Dermis microvascular lymphatic vessel endothelial cell (primary cell): ENCODE data around the gene BTBD2. TPM values are rescaled to one million over a fixed set of nuclear protein-coding genes. Genes with fewer than 3 reads are reported as not detected.

ENCODE experiments used
- DNase-seq, 2 donors: peaks; one replicate each; pipeline versions ENCODE4 v3.0.0 to v3.0.0-alpha.2; 2010; ENCODE audit warnings: low read depth in 2 of 2
- total RNA-seq: library from RNA; depleted of rRNA; stranded (reverse); fragments of >200 nt; gene quantifications from 2 replicates; pipeline ENCODE4 v1.2.1, GENCODE V29; 2014

Gene BTBD2
- total RNA-seq, 1 donor from 2014 or later: 32.5 TPM

DNA sequence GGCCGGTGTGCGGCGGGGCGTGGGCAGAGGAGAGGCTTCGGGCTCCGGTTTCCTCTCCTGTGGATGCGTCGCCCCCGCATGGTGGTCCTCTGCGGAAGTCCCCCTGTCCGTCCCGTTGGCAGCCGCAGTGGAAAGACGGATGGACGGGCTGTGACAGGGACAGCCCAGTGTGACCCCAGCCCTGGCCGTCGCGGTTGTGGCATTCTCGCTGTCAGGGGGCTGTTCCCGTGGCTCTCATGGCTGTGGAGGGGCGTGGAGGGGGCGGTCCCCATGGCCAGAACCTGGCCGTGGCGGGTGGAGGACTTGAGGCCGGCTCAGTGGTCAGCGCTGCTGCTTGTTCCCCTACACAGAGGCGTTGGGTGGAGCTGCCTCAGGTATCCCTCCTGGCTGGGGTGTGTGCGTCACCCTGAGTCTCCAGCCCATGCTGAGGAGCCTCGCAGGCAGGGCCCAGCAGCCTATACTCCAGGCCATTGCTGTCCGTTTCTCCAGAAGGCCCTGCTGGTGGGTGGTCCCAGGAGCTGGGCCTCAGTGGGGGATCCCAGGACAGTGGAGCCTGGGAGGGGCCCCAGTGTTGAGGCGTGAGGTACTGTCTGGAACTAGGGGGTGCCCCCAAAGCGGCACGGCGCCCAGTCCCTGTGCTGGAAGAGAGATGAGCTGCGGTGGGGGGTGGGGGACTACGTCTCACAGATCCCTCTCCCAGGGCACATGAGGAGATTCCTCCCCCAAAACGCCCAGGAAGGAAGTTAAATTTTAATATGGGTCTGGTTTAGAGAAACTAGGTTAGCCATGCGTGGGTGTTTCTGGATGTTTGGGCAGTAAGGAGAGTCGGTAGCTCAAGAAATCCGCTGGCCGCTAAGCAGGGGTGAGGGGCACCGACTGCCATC, 54.3 kb downstream of the BTBD2 start:
- DNase-seq: no peak

DNA sequence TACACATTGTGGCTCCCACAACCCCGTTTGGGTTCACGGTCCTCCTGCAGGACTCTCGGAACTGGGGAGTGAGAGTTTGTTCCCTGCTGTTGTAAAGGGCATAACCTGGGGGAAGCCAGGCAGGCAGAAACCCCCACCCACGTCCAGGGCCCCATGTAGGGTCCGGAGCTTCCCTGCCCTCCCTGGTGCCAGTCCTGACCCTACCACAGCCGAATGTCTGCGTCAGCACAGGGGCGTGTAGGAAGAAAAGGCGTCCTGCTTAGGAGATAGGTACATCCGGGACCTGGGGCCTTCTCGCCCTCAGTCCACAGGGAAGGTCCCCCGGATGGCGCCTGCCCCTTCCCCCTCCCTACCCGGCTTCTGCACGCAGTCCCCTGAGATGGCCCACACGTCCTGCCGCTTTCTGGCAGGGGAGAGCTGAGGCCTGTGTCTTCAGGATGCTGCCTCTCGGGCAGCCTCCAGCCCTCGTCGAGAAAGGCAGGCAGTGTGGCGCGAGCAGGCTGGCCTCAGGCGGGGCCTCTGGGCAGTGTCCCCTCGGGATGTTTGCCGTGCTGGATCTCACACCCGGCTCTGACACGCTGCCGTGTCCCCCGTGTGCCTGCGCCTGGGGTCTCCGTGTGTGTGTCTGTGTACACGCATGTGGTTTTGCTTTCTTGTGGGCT, 55.5 kb downstream of the BTBD2 start:
- no peak for DNase-seq

DNA sequence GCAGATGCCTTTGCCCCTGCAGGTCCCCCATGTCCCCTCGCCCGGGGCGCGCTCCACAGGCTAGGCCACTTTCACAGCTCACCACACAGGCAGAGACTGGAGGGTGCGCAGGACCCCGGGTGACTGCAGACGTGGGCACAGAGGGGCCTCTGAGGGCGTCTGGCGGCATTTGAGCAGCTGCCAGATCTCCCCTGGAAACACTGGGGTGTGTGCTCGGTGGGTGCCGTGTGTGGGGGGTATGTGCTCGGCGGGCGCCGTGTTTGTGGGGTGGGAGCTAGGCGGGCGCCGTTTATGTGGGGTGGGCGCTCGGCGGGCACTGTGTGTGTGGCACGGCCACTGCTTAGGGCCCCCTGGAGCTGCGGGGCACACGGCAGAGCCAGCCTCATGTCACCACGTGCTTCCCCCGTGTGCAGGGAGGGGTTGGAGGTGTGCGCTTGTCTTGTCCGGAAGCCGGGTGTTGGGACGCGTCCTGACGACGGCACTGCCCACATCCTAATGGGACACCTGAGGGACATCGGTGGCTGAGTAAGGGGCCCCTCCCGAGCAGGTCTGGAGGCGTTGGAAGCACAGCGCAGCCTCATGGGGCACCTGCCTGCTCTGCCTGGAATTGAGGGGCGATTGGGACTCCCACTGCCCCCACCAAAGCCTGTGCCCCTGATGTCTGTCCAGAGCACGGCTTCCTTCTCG, 57.8 kb downstream of the BTBD2 start:
- DNase-seq: no peak

DNA sequence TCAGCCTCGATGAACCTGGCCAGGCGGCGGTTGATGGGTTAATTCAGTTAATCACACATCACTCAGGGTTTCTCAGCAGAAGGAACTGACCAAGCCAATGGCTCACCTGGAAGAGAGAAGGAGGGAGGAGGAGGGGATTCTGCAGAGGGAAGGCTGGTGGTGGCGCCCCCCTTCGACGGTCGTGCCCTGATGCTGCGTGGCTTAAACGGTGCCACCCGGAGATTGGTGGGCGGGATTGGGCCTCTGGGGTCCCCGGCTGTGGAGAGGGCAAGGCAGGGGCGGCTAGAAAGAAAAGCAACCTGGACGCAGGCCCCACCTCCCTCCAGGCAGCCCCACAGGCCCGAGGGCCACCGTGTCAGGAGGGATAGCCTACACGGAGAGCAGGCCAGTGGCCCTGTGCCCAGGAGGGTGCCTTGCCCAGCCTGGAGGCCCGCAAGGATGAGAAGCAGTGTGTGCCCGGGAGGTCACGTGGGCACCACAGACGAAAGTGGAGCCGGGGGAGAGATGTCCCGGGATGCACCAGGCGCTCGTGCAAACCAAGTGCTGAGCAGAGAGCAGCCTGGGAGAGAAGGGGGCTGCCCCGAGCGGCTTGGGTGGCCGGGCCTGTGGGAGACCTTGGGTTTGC, 58.5 kb downstream of the BTBD2 start:
- no peak for DNase-seq

DNA sequence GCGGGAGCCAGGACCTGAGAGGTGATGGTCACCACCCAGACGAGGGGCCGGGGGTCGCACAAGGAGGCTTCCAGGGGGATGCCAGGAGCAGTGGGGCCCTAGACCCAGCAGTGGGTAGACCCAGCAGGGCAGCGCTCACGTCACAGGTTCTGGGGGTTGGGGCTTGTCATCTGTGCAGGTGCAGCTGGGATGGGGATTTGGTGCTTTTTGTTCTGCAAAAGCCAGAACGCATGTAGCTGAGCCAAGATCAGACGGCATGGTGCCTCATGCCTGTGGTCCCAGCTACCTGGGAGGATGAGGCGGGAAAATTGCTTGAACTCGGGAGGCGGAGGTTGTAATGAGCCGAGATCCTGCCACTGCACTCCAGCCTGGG, 59.4 kb downstream of the BTBD2 start:
- DNase-seq: no peak

DNA sequence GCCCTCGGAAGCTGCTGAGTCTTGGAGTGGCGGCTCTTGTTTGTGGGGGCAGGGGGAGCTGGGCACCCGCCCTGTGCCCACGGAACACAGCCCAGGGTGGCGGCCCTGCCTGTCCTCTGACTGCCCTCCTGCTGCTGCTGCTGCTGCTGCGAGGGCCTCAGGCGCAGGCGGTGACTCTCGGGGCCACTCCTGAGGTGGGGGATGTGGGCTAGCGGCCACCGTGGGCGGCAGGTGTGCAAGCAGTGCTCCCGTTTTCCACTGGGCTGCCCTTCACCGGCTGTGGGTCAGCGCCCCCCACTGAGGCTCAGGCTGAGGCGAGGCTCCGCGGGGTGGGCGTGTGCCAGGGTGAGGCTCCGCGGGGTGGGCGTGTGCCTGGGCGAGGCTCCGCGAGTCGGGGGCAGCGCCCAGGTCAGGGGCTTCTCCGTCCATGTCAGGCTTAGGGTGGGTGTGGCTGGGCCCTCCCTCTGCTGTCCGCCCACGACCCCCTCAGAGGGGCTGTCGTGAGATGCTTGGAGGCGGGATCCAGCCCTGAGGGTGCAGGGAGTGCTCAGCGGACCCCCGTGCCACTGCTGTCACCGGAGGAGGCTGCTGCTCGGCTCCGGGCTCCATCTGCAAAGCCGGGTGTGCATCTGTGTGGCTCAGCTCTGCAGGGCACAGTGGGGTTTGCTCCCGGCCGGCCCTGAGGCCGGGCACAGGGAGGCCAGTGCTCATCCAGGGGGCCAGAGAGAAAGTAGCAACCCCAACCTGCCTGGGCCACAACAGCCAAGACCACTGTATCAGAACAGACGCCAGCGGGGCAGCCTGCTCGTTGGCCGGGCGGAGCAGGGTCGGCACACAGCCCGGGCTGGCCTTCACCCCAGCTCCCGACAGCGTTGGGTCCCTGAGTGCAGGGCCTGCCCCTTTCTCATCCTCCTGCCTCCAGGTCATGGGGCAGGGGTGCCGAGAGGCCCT, 60.1 kb downstream of the BTBD2 start:
- no peak for DNase-seq

DNA sequence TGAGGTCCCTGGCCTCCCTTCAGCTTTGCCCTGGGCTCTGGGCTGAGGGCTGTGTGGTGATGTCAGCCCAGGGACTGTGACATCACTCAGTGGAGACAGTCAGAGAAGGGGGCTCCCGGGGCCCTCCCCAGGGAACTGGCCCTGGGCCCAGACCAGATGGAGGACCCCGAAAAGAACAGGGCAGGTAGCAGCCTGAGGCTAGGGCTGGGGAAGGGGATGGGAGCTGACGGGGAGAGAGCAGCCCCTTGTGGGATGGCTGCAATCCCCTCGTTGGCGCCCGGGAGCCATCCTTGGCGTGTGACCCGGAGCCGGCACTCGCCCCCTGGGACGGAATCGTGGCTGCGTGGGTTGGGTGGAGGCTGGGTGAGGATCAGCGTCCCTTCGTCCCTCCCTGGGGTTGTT, 61.0 kb downstream of the BTBD2 start:
- no peak for DNase-seq

DNA sequence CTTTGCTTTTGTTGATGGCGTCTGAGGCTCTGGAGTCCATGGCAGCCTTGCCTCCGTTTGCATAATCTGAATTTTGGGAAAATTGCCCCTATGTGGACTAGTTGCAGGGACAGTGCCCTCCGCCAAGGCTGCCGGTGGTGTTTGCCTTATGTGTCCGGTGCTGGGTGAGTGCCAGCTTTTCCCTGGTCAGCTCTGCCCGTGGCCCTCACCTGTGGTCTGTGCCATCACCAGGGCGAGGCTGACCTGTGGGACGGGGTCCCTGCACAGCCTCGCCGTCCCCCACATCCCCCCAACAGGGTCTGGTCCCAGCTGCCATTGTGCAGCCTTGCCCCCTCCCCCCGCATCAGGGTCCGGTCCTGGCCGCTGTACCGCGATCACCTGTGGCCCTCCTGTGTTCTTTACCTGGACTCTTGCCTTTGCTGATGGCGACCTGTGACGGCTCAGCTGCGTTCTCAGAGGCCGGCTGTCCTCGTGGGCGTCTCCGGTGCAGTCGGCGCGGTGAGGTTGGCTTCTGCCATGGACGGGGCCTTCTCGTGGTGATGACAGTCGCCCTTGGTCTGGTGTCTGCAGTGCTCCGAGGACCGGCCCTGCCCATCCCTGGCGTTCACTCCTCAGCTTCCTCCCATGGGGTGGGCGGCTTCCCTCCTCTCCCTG, 61.9 kb downstream of the BTBD2 start:
- DNase-seq: no peak

DNA sequence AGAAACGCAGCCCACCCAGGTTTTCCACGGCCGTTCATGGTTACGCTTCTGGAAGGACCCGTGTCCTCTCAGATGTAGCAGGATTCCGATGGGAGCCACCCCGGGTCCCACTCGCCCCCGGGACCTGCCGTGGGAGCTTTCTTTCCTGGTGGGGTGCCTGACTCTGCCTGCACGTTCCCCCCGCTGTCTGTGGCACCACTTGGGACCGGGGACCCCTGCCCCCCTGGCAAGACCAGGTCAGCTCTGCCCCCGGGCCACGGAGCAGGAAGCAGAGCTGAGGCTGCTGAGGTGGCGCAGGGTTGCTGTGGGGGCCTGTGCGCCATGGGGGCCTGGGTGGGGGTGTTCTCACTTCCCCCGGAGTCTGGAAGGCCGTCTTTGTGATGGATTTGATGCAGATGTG, 62.5 kb downstream of the BTBD2 start:
- DNase-seq: no peak

DNA sequence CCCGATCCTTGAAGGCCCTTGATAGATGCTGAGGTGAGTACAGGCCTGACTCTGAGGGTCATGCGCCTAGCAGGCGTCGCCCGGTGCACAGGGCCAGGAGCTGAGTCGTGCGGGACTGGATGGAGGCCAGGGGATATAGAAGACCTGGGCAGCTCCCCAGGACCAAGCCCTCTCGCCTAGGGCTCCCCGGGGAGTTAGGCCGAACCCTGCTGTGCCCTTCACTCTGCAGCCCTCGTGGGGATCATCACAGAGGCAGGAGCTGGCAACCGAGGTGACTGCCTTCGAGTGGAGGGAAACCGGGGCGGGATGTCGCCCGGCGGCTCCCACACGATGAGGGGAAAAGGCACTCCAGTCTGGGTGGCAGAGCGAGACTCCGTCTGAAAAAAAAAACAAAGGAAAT, 62.9 kb downstream of the BTBD2 start:
- no peak for DNase-seq

DNA sequence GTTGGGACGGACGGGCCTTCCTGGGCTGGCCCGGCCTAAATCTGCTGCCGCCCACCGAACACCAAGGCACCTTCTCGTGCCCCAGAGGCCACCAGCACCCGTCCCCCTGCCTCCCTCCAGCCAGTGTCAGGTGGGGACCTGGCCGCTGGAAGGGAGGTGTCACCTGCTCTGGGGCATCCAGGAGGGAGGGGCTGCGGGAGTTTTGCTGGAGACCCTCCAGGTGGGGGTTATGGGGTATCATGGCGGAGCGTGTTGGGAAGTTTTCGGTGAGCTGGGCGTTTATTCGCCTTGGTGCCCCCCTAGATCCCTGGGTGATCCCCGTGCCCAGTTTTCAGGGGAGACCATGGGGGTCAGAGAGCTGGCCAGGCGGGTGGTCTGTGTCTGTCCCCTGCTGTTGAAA, 64.9 kb downstream of the BTBD2 start:
- DNase-seq: no peak

DNA sequence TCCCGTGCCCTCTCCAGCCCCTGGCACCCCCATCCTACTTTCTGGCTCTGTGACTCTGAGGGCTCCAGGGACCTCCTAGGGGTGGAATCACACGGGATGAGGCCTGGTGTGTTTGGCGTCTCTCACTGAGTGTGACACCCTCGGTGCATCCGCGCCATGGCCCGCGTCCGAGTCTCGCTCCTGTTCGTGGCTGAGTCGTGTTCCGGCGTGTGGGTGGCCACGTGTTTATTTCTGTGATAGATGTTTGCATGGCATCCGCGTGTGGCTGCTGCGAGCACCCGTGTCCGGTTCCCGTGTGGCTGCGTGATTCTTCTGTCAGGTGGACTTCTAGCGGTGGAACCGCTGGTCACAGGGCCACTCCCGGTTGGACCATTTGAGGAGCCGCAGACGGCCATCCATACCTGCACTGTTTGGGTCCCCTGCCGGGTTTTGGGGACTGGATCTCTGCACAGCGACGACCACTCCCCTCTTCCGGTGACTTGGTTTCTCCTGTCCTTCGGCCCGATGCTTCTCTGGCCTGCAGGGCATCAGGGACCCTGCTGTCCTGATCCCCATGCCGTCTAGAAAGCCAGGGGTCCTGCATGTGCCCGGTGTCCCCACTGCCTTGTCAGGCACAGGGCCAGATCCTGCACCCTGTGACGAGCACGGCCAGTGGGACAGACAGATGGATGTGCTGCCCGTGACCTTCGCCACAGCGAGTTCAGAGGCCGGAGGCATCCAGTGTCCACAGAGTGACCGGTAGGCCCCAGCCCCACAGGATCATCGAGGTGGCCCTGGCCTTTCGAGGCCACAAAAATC, 66.0 kb downstream of the BTBD2 start:
- DNase-seq: no peak

DNA sequence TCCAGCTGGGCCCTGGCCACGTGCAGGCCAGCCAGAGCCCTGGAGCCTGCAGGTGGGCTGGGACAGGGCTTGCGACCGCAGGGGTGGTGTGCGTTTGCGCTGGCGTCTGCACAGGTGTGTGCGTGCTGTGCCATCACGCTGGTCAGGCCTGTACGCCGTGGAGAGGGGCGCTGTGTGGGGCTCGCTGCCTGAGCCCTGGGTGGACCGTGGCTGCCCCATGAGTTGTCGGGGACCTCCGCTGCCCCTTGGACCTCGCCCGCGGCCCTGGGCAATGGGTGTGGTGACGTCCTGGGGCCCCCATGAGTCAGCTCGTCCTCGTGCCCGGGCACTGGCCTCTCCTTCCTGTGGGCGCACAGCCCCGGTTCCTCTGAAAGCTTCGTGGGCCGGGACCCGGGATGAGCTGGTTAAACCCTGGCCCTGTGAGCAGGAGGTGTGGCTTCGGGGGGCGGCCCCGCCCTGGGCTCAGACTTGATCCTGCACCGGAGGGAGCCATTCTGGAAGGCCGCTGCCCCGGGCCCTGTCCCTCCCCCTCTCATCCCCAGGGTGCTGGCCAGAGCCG, 67.8 kb downstream of the BTBD2 start:
- DNase-seq: no peak

DNA sequence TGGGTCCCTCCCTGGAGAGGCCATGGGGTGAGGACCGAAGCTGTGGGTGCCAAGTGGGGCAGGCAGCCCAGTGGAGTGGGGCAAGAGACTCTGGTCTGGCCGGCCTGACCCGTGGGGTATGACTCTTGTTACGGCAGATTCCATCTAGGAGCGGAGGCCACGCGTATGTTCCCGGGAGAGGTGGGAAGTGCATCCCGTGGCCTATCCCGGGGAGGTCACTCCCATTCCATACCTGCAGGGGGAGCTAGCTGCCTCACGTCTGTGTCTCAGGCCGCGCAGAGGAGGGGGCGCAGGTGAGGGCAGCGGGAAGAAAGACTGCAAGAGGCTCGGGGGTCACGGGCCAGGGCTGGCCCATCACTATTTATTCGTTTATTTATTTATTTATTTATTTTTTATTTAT, 69.6 kb downstream of the BTBD2 start:
- peak; percentile 16 to 51 for DNase-seq

DNA sequence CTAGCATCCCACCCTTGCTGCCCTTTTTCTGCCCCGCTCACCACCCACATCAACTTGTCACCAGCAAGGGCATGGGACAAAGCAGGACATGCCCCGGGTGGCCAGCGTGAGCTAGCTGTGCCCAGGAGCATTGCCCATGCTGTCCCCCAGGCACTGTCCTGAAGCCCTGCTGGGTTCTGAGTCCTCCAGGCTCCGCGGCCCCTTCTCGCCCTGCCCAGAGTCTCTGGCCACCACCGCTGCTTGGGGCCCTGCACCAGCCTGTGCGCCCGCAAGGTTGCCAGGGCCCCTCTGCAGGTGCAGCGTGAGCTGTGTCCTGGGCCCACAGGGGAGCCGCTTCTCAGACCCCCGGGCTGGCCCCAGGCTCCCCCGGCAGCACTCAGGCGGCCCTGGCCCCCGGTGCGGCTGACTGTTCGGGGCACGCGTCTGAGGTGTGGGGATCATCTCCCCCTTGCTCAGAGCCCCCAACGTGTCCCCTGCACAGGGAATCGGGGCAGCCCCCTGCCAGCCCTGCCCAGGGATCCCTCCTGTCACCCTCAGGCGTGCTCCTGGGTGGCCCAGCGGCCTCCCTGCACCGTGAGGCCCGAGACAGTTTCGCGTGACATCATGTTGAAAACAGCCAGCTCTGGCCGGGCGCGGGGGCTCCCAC, 70.5 kb downstream of the BTBD2 start:
- DNase-seq: no peak

DNA sequence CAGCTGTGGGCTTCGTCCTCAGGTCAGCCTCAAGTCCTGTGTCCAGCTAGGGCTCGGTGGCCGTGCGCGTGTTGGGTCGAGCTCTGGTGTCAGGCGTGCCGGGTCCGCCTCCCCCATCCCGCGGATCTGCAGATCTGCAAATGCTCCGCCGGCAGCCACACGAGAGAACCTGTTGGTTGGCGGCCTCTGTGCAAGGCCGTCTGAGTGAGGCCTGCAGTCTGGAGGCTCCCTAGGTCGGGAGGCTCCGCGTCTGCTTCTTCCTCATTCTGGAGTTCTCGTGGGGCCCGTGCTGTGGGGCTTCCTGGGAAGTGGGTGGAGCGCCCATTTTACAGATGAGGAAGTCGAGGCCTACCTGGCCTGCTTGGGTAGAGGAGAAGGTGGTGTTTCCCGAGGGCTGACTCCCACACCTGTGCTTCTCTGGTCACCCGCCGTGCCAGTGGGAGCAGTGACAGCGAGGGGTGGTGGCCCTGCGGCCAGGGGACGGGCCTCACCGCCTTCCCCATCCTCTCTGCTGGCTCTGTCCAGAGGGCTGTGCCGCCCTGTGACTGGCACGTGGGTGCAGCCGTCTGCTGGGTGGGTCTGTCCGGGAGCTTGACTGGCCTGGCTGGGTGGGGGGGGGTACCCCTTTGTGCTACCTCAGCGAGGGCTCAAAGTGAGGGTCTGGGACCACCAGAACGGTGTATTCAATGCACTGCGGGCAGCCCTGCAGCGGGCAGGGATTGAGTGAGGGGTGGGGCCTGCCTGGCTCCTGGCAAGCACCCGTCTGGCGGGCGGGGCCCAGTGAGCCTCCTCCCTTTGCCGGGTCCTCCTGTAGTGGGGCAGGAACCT, 71.2 kb downstream of the BTBD2 start:
- DNase-seq: no peak

DNA sequence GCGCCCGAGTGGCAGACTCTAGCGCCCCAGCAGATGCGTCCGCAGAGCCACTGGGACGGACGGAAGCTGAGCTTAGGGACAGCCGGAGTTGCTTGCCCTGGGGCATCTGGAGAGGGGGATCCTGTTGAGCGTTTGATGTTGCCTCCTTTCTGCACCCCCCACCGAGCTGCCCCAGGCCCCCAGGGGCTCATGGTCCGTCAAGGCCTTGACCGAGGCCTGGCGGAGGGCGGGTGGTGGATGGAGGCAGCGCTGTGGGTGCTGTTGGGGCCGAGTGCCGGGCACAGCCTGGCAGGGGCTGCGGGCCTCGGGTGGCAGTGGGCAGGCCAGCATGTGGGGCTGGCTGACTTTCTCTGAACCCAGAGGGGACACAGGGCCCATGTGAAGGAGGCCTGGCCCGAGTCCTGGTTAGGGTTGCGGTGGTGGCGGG, 71.8 kb downstream of the BTBD2 start:
- DNase-seq: no peak
